Activated T-helper 2 cell treated with anti-CD3 and anti-CD28 coated beads, Interferon-gamma antibody, Interleukin-2, Interleukin-4, amounts not matched to agents 10 μg/mL and 5 μg/mL and 100 μg/mL, durations not matched to agents 14 hours and 24 hours and 36 hours (primary cell): Measurements from ENCODE around the gene MYRFL. TPM values are rescaled to one million over a fixed set of nuclear protein-coding genes. Genes with fewer than 3 reads are reported as not detected.

Experiments
- DNase-seq: peaks from one replicate; pipeline ENCODE4 v3.0.0; 2021; ENCODE audit warnings: low spot score
- H3K27ac Mint-ChIP-seq: one replicate; pipeline ENCODE4 v1.8.0; 2021; ENCODE audit warnings: mixed read lengths
- H3K27me3 Mint-ChIP-seq: one replicate; pipeline ENCODE4 v1.8.0; 2021; ENCODE audit warnings: low read depth, mixed read lengths
- H3K36me3 Mint-ChIP-seq: one replicate; pipeline ENCODE4 v1.8.0; 2021; ENCODE audit warnings: low read depth, mixed read lengths
- H3K4me1 Mint-ChIP-seq: one replicate; pipeline ENCODE4 v1.8.0; 2021; ENCODE audit warnings: low read depth, mixed read lengths
- H3K4me3 Mint-ChIP-seq: one replicate; pipeline ENCODE4 v1.8.0; 2021; ENCODE audit warnings: low read depth, mild to moderate bottlenecking, moderate library complexity, mixed read lengths
- H3K9me3 Mint-ChIP-seq: one replicate; pipeline ENCODE4 v1.8.0; 2021; ENCODE audit warnings: mixed read lengths
- intact Hi-C: fragments of 100-400 bp; cut with micrococcal nuclease; formaldehyde crosslinking; loops from one replicate; pipeline ENCODE4 v1.15.1; 2023
- total RNA-seq: library from RNA; stranded (reverse); gene quantifications from 2 replicates; pipeline ENCODE4 v1.2.3, GENCODE V29; 2022

Gene MYRFL
- total RNA-seq, 1 donor from 2014 or later: not detected

DNA sequence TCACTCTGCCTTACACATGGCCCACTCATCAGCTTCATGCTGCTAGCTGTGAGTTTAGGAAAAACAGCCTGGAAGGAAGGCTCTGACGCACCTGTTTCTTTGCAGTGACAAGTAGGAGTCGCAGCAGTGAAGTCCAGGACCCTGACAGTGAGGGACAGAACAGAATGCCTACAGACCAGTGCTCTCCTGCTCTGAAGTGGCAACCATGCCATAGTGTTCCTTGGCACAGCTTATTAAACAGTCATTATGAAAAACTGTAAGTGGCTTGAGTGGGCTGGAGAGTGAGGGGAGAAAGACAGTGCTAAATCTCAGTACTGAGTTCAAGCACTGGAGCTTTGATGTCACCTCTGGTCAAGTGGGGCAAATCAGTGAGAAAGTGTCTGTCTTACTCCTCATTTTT, 61.7 kb downstream of the MYRFL start:
- H3K27me3 Mint-ChIP-seq: peaks cover 12% of the 10 kb centered on the region
- intact Hi-C loops: no loop called here
- no peaks in the 10 kb centered on the region for H3K9me3 Mint-ChIP-seq
- H3K27ac Mint-ChIP-seq: no peak overlapping the region
- peaks cover 3% of the 10 kb centered on the region for H3K4me1 Mint-ChIP-seq
- H3K36me3 Mint-ChIP-seq: no peaks in the 10 kb centered on the region
- H3K4me3 Mint-ChIP-seq: no peak overlapping the region
- DNase-seq: no peak

DNA sequence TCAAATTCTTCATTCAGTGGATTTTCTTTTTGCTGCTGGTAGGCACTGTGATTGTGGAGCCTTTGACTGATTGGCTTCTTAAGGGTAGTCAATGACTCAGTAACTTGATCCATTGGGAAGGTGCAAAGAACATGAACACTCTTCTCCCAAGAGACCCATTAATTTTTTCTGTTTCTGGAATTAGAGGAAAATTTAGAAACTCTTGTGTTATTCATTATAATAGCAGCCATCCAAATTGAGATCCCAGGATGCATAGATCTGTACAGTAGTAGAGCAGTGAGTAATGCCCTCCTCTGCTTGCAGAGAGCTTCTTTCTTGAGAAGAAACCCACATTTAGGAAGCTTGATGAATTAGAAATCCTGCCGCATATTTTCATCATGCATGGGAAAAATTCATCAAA, 63.9 kb downstream of the MYRFL start:
- Mint-ChIP-seq H3K27me3 (peaks cover 11% of the 10 kb centered on the region), H3K36me3 (no peaks in the 10 kb centered on the region), H3K4me3 (no peak overlapping the region), H3K9me3 (no peaks in the 10 kb centered on the region), H3K27ac (no peak overlapping the region), H3K4me1 (peaks cover 3% of the 10 kb centered on the region)
- intact Hi-C loops: no loop called here
- no peak for DNase-seq

DNA sequence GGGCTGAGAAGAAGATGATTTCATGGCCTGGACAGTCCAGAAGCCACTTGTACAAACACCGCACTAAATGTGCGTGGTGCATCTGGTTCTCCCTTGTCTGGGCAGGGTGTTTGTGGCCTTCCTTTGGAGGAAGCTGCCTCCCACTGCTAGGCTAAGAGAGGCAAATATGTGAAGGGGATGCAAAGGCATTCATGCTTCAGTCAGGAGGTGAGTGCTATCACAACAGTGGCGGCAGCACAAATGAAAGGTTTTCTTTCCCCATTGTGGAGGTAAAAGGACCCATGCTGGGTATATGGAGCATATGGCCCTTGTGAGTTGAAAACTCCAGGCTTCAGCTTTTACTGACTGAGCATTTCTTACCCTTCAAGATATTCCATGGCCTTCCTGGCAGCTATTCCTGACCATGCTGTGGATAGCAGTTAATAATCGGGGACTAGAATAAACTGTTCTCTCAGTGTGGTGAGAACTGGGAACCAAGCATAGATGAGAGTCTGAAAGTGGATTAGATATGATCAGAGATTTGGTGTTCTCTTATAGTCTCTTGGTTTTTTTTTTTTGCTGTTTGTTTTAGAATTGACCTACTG, 69.9 kb downstream of the MYRFL start:
- no peak overlapping the region for H3K27ac Mint-ChIP-seq
- H3K36me3 Mint-ChIP-seq: no peaks in the 10 kb centered on the region
- H3K4me1 Mint-ChIP-seq: peaks cover 4% of the 10 kb centered on the region
- no peak overlapping the region for H3K4me3 Mint-ChIP-seq
- no peaks in the 10 kb centered on the region for H3K27me3 Mint-ChIP-seq
- intact Hi-C loops: no loop called here
- DNase-seq: no peak
- no peaks in the 10 kb centered on the region for H3K9me3 Mint-ChIP-seq

DNA sequence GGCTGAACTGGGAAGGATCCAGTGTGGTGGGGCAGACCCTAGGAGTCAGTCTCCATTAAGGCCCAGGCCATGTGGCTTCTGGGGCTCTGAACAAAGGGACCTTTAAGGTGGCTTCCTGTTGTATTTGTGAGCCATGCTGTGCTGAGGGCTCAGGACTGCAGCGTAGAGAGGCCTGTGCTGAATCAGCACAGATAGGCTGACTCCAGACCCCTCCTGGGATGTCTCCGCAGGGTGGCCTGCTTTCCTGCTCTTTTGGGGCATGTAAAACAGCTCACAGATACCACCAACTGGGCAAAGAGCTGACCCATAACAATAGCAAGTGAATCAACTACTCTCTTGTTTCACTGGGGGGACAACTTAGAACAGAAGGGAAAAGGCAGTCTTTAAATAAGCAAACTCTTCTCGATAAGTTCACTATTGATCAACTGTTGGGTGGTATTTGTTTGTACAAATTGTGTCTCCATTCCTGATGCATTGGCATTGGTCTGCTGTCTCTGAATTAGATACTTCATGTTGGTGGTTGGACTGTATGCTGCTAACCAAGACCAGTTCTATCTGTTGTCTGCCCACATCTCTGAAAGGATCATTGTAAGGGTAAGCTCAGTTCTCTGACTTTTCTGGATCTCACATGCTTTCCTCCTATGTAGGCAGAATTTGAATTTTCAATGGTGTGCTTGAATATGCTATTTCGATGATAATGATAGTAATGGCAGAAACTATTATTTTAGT, 71.8 kb downstream of the MYRFL start:
- Mint-ChIP-seq H3K9me3 (no peaks in the 10 kb centered on the region), H3K27ac (no peak overlapping the region), H3K4me1 (peaks cover 4% of the 10 kb centered on the region), H3K36me3 (no peaks in the 10 kb centered on the region), H3K4me3 (no peak overlapping the region), H3K27me3 (no peaks in the 10 kb centered on the region)
- intact Hi-C loops: no loop called here
- DNase-seq: no peak

DNA sequence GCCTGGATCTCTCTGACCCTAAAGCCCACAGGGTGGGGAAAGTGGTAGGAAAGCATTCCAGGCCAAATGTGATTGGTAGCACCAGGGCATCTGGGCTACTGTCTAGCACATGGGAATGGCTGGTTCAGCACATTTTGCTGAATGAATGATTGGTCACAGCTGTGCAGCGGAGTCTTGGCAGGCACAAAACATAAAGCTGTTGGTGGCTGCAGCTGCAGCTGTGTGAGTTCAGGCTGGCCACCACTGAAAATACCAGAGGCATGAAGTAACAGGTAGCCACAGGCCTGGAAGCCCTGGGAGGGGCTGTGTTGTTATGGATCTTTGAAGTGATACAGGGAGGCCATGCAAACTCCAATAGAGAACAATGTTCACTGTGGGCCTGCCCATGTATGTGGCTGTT, 72.7 kb downstream of the MYRFL start:
- intact Hi-C loops: no loop called here
- Mint-ChIP-seq H3K27ac (no peak overlapping the region), H3K4me3 (no peak overlapping the region), H3K27me3 (no peaks in the 10 kb centered on the region), H3K4me1 (peaks cover 4% of the 10 kb centered on the region), H3K9me3 (no peaks in the 10 kb centered on the region), H3K36me3 (no peaks in the 10 kb centered on the region)
- no peak for DNase-seq

DNA sequence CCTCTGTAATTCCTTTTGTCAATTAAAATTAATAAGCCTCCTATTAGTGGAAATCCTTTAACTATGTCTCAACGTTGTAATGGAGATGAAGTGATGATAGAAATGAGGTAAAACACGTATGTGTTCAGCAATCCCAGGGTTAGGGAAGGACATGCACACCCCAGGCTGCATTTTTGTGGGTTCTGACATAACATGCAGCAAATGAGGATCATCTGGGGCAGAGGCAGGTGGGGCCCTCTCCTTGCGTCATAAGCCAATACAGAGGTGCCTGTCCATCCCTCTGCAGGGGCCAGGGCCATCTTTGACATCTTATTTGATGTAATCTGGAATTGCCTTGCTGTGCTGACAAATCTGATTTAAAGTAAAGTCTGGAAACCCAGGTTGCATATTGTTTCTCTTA, 73.2 kb downstream of the MYRFL start:
- Mint-ChIP-seq H3K36me3 (no peaks in the 10 kb centered on the region), H3K4me3 (no peak overlapping the region), H3K9me3 (no peaks in the 10 kb centered on the region), H3K27me3 (no peaks in the 10 kb centered on the region), H3K27ac (no peak overlapping the region), H3K4me1 (peaks cover 4% of the 10 kb centered on the region)
- intact Hi-C loops: no loop called here
- DNase-seq: no peak

DNA sequence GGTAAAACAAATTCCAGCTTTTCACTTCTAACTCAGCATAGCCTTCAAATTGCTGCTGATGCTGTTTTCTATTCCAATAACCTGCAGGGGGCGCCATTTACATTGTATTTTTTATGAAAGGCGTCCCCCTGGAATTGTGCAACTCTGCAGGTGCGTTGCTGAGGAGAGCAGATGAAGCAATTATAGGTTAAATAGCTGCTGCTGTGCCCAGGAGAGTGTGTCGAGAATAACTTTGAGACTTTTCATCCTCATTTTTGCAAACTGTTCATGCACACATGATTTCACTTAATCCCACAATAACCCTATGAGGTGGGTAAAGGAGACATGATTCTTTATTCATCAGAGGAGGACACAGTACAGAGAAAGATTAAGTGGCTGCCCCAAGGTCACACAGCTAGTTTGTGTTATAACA, 75.7 kb downstream of the MYRFL start:
- DNase-seq: peak; percentile 35
- Mint-ChIP-seq H3K27me3 (peaks cover 5% of the 10 kb centered on the region), H3K9me3 (no peaks in the 10 kb centered on the region), H3K27ac (no peak overlapping the region), H3K36me3 (no peaks in the 10 kb centered on the region), H3K4me1 (peaks cover under 1% of the 10 kb centered on the region), H3K4me3 (no peak overlapping the region)
- intact Hi-C loops: loop anchor here (1.0 to 5.0 kb wide), 2 partner anchors 677 to 817 kb away; no protein-coding TSS in a partner anchor

DNA sequence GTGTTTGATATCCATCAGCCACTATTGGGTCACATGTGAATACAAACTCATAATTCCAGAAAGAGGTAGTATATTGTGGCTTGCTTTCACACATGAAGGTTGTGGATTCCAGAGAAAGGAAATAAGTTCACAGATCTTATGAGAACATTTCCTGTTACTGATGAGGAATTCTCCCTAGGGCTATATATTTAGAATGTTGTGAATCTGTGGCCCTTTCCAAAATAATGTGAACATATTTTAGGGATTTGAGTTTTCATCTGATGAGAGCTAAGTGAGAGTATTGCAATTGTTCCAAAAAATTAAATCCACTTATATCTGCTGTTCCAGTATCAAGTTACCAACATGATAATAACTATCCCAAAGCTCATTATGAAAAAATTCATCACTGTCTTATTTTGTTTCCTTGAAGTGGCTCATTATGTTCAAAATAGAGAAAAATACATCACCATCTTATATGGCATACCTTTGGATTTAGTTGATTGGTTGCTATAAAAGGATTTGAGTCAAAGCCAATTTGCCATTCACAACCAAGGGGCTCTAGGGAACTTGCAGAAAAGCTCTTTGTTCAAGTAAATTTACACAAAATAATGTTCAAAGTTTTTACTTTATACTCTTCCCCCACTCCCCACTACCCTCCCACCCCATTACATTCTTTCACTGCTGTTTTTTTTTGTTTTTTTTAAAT, 76.3 kb downstream of the MYRFL start:
- no peak for DNase-seq
- Mint-ChIP-seq H3K27me3 (peaks cover 9% of the 10 kb centered on the region), H3K27ac (no peak overlapping the region), H3K4me3 (no peak overlapping the region), H3K9me3 (no peaks in the 10 kb centered on the region), H3K36me3 (no peaks in the 10 kb centered on the region), H3K4me1 (no peaks in the 10 kb centered on the region)
- intact Hi-C loops: loop anchor here (5.0 kb wide), 1 partner anchor 816 kb away; no protein-coding TSS in a partner anchor

DNA sequence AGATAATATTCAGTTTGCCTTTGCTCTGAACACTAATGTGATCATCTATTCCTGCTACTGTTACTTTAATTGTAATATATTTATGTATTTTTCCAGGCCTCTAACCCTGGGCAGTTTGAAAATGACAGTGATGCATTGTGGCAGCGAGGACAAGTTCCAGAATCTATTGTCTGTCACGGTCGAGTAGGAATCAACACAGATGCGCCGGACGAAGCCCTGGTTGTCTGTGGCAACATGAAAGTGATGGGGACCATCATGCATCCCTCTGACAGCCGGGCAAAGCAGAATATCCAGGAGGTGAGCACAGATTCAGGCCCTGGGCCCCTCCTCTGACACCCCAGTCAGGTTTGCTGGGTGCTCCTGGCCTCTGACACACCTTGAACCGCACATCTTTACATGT, 78.5 kb downstream of the MYRFL start:
- no peak overlapping the region for H3K27ac Mint-ChIP-seq
- intact Hi-C loops: loop anchor here (5.0 kb wide), 1 partner anchor 814 kb away; no protein-coding TSS in a partner anchor
- H3K4me3 Mint-ChIP-seq: no peak overlapping the region
- no peaks in the 10 kb centered on the region for H3K36me3 Mint-ChIP-seq
- peaks cover 10% of the 10 kb centered on the region for H3K27me3 Mint-ChIP-seq
- no peaks in the 10 kb centered on the region for H3K4me1 Mint-ChIP-seq
- H3K9me3 Mint-ChIP-seq: no peaks in the 10 kb centered on the region
- no peak for DNase-seq

DNA sequence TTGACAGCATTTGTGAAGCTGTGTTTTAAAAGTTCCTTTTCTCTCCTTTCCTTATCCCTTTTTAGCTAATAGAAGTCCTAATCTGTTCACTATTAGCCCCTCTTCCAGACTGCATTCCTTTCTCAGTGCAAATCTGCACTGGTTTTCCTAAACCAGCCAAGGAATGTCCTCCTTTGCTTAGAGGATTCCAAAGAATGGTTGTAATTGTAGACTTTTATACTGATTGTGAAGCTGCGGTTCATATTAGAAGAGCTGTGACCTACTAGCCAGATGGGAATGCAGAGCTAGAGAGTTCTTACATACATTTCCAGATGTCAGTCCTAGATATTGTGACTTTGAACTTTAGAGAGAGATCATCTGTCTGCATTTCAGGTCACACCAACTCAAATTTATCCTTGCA, 79.8 kb downstream of the MYRFL start:
- intact Hi-C loops: loop anchor here (5.0 kb wide), 1 partner anchor 813 kb away; no protein-coding TSS in a partner anchor
- no peak overlapping the region for H3K27ac Mint-ChIP-seq
- H3K9me3 Mint-ChIP-seq: no peaks in the 10 kb centered on the region
- peaks cover 10% of the 10 kb centered on the region for H3K27me3 Mint-ChIP-seq
- DNase-seq: no peak
- H3K4me1 Mint-ChIP-seq: no peaks in the 10 kb centered on the region
- no peak overlapping the region for H3K4me3 Mint-ChIP-seq
- no peaks in the 10 kb centered on the region for H3K36me3 Mint-ChIP-seq

DNA sequence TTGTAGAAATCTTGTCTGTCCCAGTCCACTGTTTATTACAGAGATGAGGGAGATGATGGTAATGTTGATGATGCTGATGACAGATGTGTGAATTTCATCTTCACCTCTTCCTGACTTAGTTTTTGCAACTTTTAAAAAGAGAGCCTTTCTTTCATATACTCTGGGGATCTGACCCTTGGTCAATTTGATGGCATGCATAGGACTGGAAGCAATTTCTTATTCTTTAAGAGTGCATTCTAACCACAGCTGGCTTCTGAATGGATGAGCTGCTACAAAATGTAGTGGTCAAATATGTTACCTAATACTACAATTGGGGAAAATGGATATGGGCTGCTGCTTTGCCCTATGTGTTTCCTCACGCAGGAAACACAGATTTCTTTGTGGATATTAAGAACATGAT, 80.8 kb downstream of the MYRFL start:
- intact Hi-C loops: no loop called here
- no peak for DNase-seq
- no peaks in the 10 kb centered on the region for H3K36me3 Mint-ChIP-seq
- no peaks in the 10 kb centered on the region for H3K4me1 Mint-ChIP-seq
- H3K9me3 Mint-ChIP-seq: no peaks in the 10 kb centered on the region
- no peak overlapping the region for H3K4me3 Mint-ChIP-seq
- H3K27me3 Mint-ChIP-seq: peaks cover 10% of the 10 kb centered on the region
- no peak overlapping the region for H3K27ac Mint-ChIP-seq

DNA sequence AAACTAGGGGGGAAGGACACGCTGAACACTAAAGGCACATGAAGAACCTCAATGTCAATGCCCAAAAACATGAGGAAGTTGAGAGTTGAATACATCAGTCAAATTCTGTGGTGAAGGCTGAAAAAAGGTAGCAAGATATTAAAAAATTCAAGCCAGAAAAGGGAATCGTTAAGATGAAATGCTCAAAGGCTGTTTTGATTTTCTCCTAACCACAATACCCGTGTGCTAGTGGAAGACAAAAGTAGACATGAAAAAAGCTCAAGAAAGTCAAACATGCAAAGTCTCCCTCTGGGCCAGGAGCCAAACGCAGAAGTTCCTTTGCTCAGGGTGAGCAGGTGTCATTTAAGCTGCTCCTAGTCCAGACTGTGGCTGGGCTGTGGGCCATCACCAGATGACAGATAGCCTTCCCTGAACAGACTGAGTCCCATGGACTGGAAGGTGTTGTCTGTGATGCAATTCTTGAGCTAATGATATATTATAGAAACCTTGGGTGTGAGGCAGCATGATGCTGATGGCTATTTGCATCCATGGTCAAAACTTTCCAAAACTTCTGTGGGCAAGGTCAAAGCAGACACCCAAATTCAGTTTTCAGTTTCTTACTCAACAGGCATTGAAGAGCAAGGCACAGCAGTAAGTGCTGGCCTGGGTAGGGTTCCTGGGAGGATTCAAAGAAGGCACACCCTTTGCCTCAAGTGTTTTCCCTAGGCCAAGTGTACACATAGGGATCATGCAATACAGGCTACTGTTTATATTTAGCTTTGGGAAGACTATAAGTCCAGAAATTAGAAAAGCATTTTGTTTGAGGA, 81.6 kb downstream of the MYRFL start:
- H3K27me3 Mint-ChIP-seq: peaks cover 13% of the 10 kb centered on the region
- no peaks in the 10 kb centered on the region for H3K4me1 Mint-ChIP-seq
- no peak overlapping the region for H3K4me3 Mint-ChIP-seq
- no peak for DNase-seq
- intact Hi-C loops: no loop called here
- H3K36me3 Mint-ChIP-seq: no peaks in the 10 kb centered on the region
- H3K9me3 Mint-ChIP-seq: no peaks in the 10 kb centered on the region
- H3K27ac Mint-ChIP-seq: no peak overlapping the region
